ENCODE results near the gene SLC25A18. TPM values are rescaled to one million over a fixed set of nuclear protein-coding genes. Genes with fewer than 3 reads are reported as not detected.
"Not testable (repeated sequence)": the region's sequence is repeated elsewhere in the genome, so short reads cannot be mapped to it uniquely, and the experiment has no call there.

The SLC25A18 gene
- total and polyA plus RNA-seq, 7 donors, result 0.56 to 10.4 (median 5.7) TPM

DNA sequence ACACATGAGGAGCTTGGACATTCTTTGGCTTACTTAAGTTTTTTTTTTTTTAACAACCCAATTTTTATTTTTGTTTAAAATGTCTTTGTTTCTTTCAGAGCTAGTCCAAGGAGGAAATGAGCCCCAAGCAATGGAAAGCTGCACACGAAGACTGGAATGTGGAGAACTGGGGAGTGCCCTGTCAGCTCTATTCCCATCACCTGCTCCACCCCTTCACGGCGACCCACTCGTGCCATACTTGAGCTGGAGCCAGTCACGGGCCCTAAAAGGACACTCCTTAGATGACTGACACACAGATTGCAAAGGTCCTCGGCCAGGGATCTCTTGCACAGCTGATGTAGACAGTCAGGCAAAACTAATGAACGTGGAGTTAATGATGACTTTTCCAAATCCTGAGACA, 10.6 kb upstream of the SLC25A18 start:
- intact Hi-C loops (cut with DNase I), result no loop called here
- 29 to 42% (median 38%) methylated on average over 7 of the region's 7 CpGs for WGBS, 3 donors
- peak; percentile 53 to 88 (median 80) for ATAC-seq
- H3K4me1 ChIP-seq, result no peaks in the 10 kb centered on the region
- TF ChIP-seq, protein P1, sequence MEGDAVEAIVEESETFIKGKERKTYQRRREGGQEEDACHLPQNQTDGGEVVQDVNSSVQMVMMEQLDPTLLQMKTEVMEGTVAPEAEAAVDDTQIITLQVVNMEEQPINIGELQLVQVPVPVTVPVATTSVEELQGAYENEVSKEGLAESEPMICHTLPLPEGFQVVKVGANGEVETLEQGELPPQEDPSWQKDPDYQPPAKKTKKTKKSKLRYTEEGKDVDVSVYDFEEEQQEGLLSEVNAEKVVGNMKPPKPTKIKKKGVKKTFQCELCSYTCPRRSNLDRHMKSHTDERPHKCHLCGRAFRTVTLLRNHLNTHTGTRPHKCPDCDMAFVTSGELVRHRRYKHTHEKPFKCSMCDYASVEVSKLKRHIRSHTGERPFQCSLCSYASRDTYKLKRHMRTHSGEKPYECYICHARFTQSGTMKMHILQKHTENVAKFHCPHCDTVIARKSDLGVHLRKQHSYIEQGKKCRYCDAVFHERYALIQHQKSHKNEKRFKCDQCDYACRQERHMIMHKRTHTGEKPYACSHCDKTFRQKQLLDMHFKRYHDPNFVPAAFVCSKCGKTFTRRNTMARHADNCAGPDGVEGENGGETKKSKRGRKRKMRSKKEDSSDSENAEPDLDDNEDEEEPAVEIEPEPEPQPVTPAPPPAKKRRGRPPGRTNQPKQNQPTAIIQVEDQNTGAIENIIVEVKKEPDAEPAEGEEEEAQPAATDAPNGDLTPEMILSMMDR (IDR thresholded peaks at IDR 0.05), result no peak
- no peaks in the 10 kb centered on the region for H3K27me3 ChIP-seq (ENCODE audit: insufficient read depth in 3 of 3, low read length in 2 of 3)
- H3K36me3 ChIP-seq (ENCODE audit: insufficient read depth in 1 of 2, low read depth in 1 of 2), result peaks cover 0 to 88% of the 10 kb centered on the region in 2 donors
- no peak overlapping the region for H3K27ac ChIP-seq
- no peaks in the 10 kb centered on the region for H3K9me3 ChIP-seq
- no peak overlapping the region for H3K4me3 ChIP-seq
- DNase-seq, result peak; percentile 40 to 70

DNA sequence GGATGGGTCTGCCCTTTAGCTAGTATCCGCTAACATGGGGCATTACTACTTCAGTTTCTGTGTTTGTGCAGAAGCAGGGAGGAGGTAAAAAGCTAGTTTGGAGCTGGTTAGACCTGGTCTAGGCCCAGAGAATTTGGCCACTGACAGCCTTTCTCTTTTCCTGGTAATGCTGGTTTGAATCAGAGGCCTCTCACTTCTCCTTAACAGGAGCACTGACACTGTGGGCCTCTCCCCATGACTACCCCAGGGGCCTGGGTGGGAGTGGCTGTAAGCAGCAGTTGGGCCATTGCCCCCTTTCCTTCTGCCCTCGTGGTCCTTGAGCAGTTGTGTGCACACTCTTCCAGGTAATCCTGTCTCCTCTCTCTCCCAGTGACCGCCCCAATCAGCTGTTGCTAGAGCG, 8.5 kb upstream of the SLC25A18 start:
- Histone ChIP-seq H3K27ac (no peak overlapping the region), H3K36me3 (ENCODE audit: insufficient read depth in 1 of 2, low read depth in 1 of 2) (peaks cover 0 to 79% of the 10 kb centered on the region in 2 donors), H3K27me3 (ENCODE audit: insufficient read depth in 3 of 3, low read length in 2 of 3) (no peaks in the 10 kb centered on the region), H3K4me1 (no peaks in the 10 kb centered on the region), H3K9me3 (no peaks in the 10 kb centered on the region), H3K4me3 (no peak overlapping the region)
- 80 to 92% (median 85%) methylated on average over 4 of the region's 4 CpGs for WGBS, 3 donors
- no peak for ATAC-seq
- TF ChIP-seq, protein P1 (IDR thresholded peaks at IDR 0.05), result no peak
- no peak for DNase-seq
- intact Hi-C loops (cut with DNase I), result no loop called here

DNA sequence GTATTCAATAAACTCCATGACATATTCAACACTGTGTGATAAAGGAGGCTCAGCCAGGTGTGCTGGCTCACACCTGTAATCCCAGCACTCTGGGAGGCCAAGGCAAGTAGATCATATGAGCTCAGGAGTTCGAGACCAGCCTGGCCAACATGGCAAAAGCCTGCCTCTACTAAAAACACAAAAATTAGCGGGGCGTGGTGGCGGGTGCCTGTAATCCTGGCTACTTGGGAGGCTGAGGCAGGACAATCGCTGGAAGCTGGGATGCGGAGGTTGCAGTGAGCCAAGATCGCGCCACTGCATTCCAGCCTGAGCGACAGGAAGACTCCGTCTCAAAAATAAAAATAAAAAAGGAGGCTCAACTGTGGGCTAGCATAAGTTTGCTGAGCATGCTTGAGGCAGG, 4.1 kb upstream of the SLC25A18 start:
- Histone ChIP-seq H3K9me3 (no peaks in the 10 kb centered on the region), H3K4me3 (no peak overlapping the region), H3K36me3 (ENCODE audit: insufficient read depth in 1 of 2, low read depth in 1 of 2) (peaks cover 0 to 37% of the 10 kb centered on the region in 2 donors), H3K27me3 (ENCODE audit: insufficient read depth in 3 of 3, low read length in 2 of 3) (no peaks in the 10 kb centered on the region), H3K4me1 (peaks cover 20% of the 10 kb centered on the region), H3K27ac (no peak overlapping the region)
- ATAC-seq (no peak), DNase-seq (no peak)
- TF ChIP-seq, protein P1 (IDR thresholded peaks at IDR 0.05), result no peak
- WGBS, 3 donors, result 88 to 93% (median 90%) methylated on average over 10 of the region's 10 CpGs
- intact Hi-C loops (cut with DNase I), result no loop called here

DNA sequence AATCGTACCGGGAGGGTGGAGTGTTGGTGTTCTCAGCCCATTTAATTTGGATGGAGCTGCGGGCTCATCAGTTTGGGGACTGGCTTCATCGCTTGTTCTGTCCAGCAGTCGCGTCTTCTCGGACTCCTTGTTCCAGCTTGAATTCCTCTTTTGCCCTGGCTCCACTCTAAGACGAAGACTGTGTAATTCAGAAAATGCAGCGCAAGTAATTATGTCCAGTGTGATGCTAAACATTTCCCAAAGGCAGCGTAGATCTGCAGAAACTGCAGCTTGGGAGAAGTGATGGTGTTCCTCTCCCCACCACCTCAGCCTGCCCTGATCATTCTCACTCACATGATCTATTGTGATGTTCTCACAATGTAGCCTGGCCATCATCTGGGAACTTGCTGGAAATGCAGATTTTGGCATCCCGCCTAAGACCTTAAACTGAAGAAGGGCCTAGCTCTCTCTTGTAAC, 666 bp downstream of the SLC25A18 start:
- peak in 3 of 4 donors; percentile 68 to 71 (median 70) for ATAC-seq
- peak in 1 of 2 donors; percentile 39 for DNase-seq
- Histone ChIP-seq H3K9me3 (no peaks in the 10 kb centered on the region), H3K27me3 (ENCODE audit: insufficient read depth in 3 of 3, low read length in 2 of 3) (no peaks in the 10 kb centered on the region), H3K4me1 (peaks cover 24% of the 10 kb centered on the region), H3K4me3 (peak overlapping the region; percentile 6), H3K36me3 (ENCODE audit: insufficient read depth in 1 of 2, low read depth in 1 of 2) (peaks cover 0 to 2% of the 10 kb centered on the region in 2 donors), H3K27ac (peak overlapping the region; percentile 81)
- WGBS, 3 donors, result 27 to 40% (median 27%) methylated on average over 11 of the region's 11 CpGs
- intact Hi-C loops (cut with DNase I), result no loop called here
- TF ChIP-seq, protein P1 (IDR thresholded peaks at IDR 0.05), result no peak

DNA sequence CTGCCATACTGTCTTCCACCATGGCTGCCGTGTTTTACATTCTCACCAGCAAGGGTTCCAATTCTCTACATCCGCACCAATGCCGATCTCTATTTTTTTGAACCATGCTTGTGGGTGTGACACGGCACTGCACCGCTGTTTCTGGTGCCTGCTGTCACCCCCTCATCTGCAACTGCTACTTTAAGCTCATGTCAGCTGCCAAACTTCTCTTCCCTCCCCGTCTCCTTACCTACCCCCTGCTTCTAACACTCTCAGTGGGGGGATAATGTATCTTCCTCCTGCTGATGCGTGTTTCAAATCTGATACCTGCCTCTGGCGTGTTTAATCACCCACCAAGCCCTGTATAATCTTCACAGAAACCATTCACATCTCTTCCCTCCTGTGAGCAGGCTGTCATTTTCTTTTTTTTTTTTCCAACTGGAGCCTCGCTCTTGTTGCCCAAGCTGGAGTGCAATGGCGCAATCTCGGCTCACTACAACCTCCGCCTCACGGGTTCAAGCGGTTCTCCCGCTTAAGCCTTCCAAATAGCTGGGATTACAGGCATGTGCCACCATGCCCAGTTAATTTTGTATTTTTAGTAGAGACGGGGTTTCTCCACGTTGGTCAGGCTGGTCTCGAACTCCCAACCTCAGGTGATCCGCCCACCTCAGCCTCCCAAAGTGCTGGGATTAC, 2.9 kb downstream of the SLC25A18 start:
- H3K27me3 ChIP-seq (ENCODE audit: insufficient read depth in 3 of 3, low read length in 2 of 3); intact Hi-C loops (cut with DNase I); H3K36me3 ChIP-seq (ENCODE audit: insufficient read depth in 1 of 2, low read depth in 1 of 2); H3K9me3 ChIP-seq; H3K4me3 ChIP-seq; DNase-seq; H3K27ac ChIP-seq; ATAC-seq: not testable (repeated sequence)
- 77 to 86% (median 80%) methylated on average over 19 of the region's 19 CpGs for WGBS, 3 donors
- peaks cover 36% of the 10 kb centered on the region for H3K4me1 ChIP-seq

Measured in psoas muscle (tissue), 8 donors.